ENCODE data around the gene TUBA3C.

The TUBA3C gene

DNA sequence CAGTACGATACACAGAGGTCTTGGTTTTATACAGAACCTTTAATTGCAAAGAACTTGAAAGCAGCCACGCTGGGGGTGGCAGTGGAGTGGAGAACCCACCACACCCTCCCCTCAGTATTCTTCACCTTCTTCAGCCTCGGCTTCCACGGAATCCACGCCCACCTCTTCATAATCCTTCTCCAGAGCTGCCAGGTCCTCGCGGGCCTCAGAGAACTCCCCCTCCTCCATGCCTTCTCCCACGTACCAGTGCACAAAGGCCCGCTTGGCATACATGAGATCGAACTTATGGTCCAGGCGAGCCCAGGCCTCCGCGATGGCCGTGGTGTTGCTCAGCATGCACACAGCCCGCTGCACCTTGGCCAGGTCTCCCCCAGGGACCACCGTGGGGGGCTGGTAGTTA lies 7.9 kb downstream of the TUBA3C start:
- H3K4me1 Mint-ChIP-seq: no peaks in the 10 kb centered on the region
- H3K27ac Mint-ChIP-seq: no peak overlapping the region
- H3K27me3 Mint-ChIP-seq (ENCODE audit: low read depth, poor library complexity): no peaks in the 10 kb centered on the region
- no peaks in the 10 kb centered on the region for H3K36me3 Mint-ChIP-seq (ENCODE audit: low read depth)
- peaks cover 97% of the 10 kb centered on the region for H3K9me3 Mint-ChIP-seq
- no peak for DNase-seq
- no peak overlapping the region for H3K4me3 Mint-ChIP-seq
- TF ChIP-seq, protein P1, sequence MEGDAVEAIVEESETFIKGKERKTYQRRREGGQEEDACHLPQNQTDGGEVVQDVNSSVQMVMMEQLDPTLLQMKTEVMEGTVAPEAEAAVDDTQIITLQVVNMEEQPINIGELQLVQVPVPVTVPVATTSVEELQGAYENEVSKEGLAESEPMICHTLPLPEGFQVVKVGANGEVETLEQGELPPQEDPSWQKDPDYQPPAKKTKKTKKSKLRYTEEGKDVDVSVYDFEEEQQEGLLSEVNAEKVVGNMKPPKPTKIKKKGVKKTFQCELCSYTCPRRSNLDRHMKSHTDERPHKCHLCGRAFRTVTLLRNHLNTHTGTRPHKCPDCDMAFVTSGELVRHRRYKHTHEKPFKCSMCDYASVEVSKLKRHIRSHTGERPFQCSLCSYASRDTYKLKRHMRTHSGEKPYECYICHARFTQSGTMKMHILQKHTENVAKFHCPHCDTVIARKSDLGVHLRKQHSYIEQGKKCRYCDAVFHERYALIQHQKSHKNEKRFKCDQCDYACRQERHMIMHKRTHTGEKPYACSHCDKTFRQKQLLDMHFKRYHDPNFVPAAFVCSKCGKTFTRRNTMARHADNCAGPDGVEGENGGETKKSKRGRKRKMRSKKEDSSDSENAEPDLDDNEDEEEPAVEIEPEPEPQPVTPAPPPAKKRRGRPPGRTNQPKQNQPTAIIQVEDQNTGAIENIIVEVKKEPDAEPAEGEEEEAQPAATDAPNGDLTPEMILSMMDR (IDR thresholded peaks at IDR 0.05): no peak

DNA sequence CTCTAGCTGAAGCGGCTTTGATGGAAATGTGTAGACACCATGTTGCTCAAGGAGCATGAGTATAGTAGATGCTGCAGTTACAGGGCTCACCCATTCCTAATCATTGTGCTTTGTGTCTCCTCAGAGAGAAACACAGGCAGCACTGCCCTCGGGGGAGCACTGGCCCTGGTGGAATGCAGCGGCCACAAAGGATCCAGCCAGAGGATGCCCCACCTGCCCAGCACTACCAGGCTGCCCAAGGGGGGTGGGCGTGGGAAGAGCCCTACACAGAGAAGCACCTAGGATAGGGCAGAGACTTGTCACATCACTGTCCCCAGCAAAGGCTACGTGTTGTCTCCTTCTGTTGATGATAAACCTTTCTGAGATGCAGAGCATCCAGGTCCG lies 9.0 kb downstream of the TUBA3C start:
- no peak overlapping the region for H3K4me3 Mint-ChIP-seq
- H3K36me3 Mint-ChIP-seq (ENCODE audit: low read depth): no peaks in the 10 kb centered on the region
- TF ChIP-seq, protein P1 (IDR thresholded peaks at IDR 0.05): no peak
- no peak overlapping the region for H3K27ac Mint-ChIP-seq
- no peaks in the 10 kb centered on the region for H3K4me1 Mint-ChIP-seq
- H3K9me3 Mint-ChIP-seq: peaks cover 95% of the 10 kb centered on the region
- DNase-seq: no peak
- H3K27me3 Mint-ChIP-seq (ENCODE audit: low read depth, poor library complexity): no peaks in the 10 kb centered on the region

DNA sequence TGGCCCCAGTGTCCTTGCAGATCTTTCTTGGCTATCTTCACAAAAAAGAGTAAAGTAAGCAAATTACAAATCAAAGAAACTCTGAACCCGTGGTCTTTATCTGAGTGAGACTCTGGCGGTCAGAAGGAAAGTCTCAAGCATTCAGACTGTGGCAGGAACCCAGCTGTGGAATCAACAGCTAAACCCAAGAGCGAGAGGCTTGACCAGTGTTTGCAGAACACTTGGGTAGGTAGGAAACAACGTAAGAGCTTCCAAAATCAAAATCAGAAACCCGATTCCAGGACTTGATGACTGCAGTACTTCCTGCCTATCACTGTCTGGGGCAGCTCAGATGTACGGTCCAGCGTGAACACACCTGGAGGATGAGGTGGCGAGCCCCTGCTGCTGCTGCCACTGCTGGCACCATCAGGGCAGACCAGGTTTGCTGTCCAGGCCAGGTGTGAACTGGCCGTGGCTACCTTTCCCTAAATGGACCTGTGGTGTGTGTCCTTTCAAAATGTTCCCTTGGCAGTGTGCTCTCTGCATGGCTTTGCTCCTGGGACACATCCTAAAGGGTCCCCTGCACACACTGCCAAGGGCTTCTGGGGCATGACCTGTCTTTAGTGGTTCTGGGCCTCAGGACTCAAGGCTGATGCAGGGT lies 9.5 kb downstream of the TUBA3C start:
- no peak overlapping the region for H3K4me3 Mint-ChIP-seq
- DNase-seq: no peak
- H3K27ac Mint-ChIP-seq: no peak overlapping the region
- peaks cover 95% of the 10 kb centered on the region for H3K9me3 Mint-ChIP-seq
- no peaks in the 10 kb centered on the region for H3K27me3 Mint-ChIP-seq (ENCODE audit: low read depth, poor library complexity)
- no peaks in the 10 kb centered on the region for H3K36me3 Mint-ChIP-seq (ENCODE audit: low read depth)
- no peaks in the 10 kb centered on the region for H3K4me1 Mint-ChIP-seq
- TF ChIP-seq, protein P1 (IDR thresholded peaks at IDR 0.05): no peak

DNA sequence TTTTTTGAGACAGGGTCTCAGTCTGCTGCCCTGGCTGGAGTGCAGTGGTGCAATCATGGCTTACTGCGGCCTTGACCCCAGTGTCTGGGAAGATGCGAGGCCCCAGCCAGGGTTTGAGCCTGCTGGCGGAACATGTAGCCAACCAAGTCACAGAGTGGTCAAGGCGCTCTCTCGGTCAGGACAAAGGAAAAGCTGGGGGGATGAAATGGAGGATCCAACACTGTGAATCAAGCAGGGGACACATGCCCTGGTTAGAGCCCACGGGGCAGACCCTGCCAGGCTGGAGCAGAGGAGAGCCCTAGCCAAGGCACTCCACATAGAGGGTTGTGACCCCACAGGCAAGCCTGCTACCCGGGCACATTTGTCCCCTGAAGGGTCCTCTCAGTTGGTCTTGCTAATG lies 10.1 kb downstream of the TUBA3C start:
- H3K9me3 Mint-ChIP-seq: peaks cover 95% of the 10 kb centered on the region
- DNase-seq: no peak
- H3K36me3 Mint-ChIP-seq (ENCODE audit: low read depth): no peaks in the 10 kb centered on the region

DNA sequence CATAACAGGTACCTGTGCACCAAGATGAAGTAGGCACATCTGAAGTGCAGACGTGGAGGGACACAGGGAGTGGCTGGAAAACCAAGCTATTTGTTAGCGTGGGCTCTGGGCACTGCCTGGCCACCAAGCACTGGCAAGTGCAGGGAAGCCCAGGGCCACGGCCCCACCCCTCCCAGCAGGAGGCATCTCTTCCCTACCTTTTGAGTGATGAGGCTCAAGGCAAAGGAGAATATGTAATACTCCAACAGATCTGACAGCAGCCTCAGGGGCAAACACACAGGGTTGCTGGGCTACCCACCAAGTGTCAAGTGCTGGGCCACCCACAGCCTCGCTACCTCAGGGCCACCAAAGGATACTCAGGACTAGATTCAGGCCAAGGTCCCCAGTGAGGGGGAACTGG lies 11.6 kb downstream of the TUBA3C start:
- Mint-ChIP-seq H3K36me3 (ENCODE audit: low read depth) (no peaks in the 10 kb centered on the region), H3K4me1 (no peaks in the 10 kb centered on the region), H3K4me3 (no peak overlapping the region), H3K27ac (no peak overlapping the region), H3K27me3 (ENCODE audit: low read depth, poor library complexity) (no peaks in the 10 kb centered on the region), H3K9me3 (peaks cover 91% of the 10 kb centered on the region)
- TF ChIP-seq, protein P1 (IDR thresholded peaks at IDR 0.05): no peak
- DNase-seq: no peak

More for the DNA sequence above, 10.1 kb downstream of the TUBA3C start:
- H3K27ac Mint-ChIP-seq: no peak overlapping the region
- H3K4me3 Mint-ChIP-seq: no peak overlapping the region
- H3K4me1 Mint-ChIP-seq: no peaks in the 10 kb centered on the region
- H3K27me3 Mint-ChIP-seq (ENCODE audit: low read depth, poor library complexity): no peaks in the 10 kb centered on the region
- TF ChIP-seq, protein P1 (IDR thresholded peaks at IDR 0.05): no peak

DNA sequence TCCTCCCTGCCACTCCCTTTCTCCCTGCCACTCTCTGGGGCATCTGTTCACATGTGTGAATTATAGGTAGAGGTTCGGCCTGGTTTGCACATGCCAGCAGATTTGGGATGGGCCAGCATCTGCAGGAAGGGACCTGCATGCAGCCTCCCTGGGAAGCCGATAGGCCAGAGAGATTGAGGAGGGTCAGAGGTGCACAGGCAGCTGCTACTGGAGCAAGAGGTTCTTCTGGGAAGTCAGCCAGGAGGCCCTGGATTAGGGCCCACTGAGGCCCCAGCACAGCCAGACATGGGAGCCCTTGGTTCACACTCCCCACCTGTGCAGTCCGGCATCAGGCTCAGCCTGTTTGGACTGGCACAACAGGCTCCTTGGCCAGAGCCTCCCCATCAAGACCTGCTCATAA lies 12.1 kb downstream of the TUBA3C start:
- Mint-ChIP-seq H3K27ac (no peak overlapping the region), H3K9me3 (peaks cover 93% of the 10 kb centered on the region), H3K4me3 (no peak overlapping the region), H3K36me3 (ENCODE audit: low read depth) (no peaks in the 10 kb centered on the region), H3K27me3 (ENCODE audit: low read depth, poor library complexity) (no peaks in the 10 kb centered on the region), H3K4me1 (no peaks in the 10 kb centered on the region)
- TF ChIP-seq, protein P1 (IDR thresholded peaks at IDR 0.05): no peak
- DNase-seq: no peak

Data from nephron progenitor cell (in vitro differentiated cells).